HTERT RPE-1 (cell line): ENCODE measurements around the gene TMIGD2.

ENCODE experiments used
- in situ Hi-C: fragments of 300-500 bp; cut with MboI; formaldehyde crosslinking; loops from 4 replicates; pipeline ENCODE4 v1.14.3; 2020; ENCODE audit warnings: low sequenced_read_pairs

TMIGD2 gene

DNA sequence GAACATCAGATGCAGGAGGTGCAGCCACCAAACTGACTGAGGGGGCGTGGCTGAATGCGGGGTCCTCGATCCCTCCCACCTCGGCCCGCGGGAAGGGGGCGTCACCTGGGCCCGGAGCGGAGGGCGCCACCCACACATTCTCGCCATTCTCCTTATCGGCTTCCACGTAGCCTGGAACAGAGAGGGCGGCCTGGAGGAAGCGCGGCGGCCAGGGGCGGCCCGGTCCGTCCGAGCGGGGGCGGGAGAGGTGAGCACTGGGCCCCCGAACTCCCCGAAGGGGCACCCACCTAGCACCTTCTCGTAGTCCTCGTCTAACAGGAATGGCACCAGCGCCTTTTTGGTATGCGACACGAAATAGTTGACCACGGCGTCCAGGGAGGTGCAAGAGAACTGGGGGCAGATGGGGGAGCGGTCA lies 24.7 kb upstream of the TMIGD2 start:
- in situ Hi-C loops: no loop called here

DNA sequence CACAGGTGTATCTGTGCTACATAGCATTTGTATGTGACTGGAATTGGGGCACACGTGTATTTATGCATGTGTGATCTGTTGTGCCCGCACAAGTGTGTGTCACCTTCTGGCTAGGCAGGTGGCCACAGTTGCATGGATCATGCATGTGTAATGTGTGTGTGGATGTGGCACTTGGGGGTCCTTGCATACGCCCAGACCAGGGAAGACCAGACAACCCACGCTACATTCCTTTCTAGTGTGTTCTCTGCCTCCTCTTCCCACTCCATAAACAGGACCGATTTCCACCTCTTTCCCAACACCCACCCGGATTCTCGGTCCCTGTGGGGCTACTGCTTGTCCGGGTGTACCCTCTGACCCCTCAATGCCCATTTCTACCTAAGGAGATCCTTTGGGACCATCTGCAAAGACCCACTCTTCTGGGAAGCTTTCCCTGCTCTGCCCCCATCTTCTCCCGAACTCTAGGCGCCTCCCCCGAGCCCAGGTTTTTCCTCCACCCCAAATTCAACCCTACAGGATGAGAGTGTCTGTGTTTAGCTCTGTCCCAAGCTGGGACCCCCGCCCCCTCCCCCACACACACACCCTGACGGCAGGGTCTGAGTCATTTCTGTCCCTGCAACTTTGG lies 24.1 kb upstream of the TMIGD2 start:
- in situ Hi-C loops: no loop called here

GRCh38 chr19:4324228-4324627 lies 22.0 kb upstream of the TMIGD2 start:
- in situ Hi-C loops: no loop called here

DNA sequence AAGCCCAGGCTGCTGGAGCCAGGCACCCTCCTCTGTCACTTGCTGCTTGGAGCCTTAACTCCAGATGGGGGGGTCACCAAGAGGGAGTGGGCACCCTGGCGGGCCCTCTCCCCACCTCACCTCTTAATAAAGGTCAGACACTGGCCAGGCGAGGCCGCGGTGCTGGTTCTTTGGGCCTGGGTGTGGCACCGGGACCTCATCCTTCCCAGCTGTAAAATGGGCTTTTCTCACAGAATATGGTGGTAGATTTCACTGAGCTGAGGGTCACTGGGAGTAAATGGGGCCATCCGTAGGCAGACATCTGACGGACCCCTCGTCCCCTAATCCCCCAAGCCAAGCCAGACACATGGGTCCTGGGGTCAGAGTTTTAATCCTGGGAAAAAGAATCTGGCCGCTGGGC lies 21.5 kb upstream of the TMIGD2 start:
- in situ Hi-C loops: no loop called here

DNA sequence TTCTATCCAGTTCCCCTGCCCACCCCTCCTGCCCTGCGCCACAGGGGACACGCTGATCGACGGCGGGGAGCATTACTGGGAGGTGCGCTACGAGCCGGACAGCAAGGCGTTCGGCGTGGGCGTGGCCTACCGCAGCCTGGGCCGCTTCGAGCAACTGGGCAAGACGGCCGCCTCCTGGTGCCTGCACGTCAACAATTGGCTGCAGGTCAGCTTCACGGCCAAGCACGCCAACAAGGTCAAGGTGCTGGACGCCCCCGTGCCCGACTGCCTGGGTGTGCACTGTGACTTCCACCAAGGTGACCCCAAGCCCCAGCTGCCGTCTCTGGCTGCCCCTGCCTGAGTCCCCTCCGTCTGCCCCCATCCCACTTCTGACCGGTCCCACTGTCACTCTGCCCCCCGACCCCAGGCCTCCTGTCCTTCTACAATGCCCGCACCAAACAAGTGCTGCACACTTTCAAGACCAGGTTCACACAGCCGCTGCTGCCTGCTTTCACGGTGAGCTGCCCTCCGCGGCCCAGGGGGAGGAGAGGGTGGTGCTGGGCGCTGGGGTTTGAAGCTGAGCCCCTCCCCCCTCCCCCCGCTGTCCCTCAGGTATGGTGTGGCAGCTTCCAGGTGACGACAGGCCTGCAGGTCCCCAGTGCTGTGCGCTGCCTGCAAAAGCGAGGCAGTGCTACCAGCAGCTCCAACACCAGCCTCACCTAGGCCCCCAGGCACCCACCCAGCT lies 20.9 kb upstream of the TMIGD2 start:
- in situ Hi-C loops: no loop called here

GRCh38 chr19:4320419-4320818 lies 18.2 kb upstream of the TMIGD2 start:
- in situ Hi-C loops: no loop called here

DNA sequence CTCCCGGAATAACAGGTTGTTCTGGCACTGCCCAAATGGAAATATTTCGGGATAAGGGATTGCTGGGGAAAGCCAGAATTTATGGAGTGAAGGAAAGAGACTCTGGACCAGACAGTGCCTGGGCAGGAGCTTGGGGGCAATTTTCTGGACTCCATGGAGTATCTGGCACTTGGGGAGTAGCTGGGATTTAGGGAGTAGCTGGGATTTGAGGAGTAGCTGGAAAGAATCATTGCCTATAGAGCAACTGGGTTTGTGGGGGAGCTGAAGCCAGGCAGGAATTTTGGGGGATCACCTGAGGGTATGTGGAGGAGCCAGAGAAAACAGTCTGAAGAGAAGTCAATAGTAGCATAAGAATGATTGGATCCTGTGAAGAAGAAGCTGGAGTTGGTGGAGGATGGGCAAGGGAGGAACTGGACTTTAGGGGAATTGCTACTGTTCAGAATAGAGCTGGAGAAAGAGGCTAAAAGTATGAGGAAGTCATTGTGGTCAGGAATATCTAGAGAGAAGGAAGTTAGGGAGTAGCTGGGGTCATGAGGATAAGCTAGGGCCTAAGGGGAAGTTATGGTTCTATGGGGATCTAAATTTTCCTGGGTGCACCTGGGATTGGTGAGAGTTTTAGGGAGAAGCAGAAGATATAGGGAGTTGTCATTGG lies 17.0 kb upstream of the TMIGD2 start:
- in situ Hi-C loops: no loop called here

DNA sequence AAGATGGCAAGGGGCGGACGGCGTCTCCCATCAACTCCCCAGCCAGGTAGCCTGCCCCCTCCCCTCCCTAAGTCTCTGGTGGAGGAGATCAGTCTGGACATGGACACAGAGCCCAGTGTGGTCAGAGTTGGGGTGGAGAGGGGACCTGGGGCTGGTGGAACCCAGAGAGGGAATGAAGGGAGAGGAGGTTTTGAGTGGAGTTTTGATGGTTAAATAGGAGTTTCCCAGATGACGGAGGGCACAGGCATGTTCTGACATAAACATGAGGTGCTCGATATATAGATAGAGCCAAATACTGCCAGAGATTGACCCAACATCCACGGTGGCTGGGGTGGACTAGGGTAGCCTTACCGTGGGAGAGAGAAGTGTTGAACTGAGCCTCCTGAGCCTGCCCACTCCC lies 16.3 kb upstream of the TMIGD2 start:
- in situ Hi-C loops: no loop called here

GRCh38 chr19:4316956-4317355 lies 14.8 kb upstream of the TMIGD2 start:
- in situ Hi-C loops: no loop called here

DNA sequence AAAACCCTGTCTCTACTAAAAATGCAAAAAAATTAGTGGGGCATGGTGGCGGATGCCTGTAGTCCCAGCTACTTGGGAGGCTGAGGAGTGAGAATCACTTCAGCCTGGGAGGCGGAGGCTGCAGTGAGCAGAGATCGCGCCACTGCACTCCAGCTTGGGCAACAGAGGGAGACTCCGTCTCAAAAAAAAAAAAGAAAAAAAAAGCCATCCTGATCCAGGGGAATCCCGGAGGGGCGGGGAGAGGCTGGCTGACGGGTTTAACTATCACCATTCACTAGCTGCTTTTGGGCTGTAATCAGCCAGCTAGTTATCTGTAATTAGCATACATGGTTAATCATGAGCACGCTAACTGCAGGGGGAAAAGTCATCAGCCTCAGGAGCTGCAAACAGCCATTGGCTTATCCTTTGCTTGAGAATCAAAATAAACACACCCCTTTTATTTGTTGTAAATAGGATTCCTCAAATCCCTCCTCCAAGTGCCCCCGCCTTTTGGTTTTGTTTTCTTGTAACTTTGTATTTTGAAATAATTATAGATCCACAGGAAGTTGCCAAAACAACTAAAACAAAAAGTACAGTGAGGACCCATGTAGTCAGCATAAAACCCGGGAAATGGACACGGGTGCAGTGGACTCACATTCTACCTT lies 11.8 kb upstream of the TMIGD2 start:
- in situ Hi-C loops: no loop called here

GRCh38 chr19:4310247-4311121 lies 8.3 kb upstream of the TMIGD2 start:
- in situ Hi-C loops: no loop called here

- in situ Hi-C loops: no loop called here
Observed at GRCh38 chr19:4305659-4306058, 3.5 kb upstream of the TMIGD2 start.

- in situ Hi-C loops: no loop called here
Observed at GRCh38 chr19:4305257-4305612, 3.0 kb upstream of the TMIGD2 start.

DNA sequence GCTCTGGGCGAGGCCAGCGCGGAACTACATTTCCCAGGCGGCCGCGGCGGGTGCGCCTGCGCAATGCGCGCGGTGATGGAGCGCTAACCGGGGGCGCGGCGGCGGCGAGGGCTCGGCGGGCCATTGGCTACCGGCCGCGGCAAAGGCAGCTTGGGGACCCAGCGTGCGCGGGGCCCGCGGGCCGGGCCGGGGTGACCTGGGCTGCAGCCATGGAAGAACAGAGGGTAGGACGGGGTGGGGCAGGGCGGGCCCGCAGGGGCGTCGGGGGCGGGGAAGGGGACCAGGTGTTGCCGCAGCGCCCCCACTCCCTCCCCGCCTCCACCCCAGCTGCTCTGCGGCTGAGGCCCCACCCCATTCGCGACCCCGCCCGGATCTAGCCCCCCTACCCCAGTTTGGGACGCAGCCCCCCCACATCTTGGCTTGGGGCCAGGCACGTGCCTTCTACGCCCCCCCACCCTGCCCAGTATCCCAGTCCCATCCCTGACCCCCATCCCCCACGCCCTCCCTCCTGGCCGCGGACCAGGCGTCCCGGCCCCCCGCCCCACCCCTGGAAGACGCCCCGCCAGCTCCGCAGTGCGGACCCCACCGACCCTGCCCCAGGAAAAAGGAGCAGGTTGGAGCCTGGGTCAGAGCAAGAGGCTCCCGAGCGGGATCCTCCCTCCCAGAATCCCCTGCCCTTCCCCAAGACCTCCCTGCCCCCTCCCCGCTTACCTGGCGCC lies 2.5 kb upstream of the TMIGD2 start, which contains the start of gene FSD1:
FSD1 (plus strand) TSS at position 61 of the 719 bp plus-strand sequence; CDS start at position 210, 149 bp downstream.
- in situ Hi-C loops: no loop called here

- in situ Hi-C loops: no loop called here
Observed at GRCh38 chr19:4303819-4304537, 1.8 kb upstream of the TMIGD2 start.

- in situ Hi-C loops: no loop called here
Observed at GRCh38 chr19:4301590-4302242, 473 bp downstream of the TMIGD2 start.

DNA sequence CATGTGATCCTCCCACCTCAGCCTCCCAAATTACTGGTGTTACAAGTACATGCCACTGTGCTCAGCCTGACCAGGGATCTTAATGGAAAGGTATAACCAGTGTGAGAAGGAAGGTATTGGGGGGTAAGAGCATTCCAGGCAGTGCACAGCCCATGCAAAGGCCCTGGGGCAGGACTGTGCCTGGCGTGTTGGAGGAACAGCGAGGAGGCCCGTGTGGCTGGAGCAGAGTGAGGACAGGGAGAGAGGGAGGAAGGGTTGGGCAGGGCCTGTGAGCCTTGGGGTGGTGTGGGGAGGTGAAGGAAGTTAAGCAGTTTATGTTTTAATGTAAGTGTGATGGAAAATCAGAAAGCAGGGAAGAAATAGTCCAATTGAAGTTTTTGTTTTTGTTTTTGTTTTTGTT lies 1.6 kb downstream of the TMIGD2 start:
- in situ Hi-C loops: no loop called here

- in situ Hi-C loops: no loop called here
Observed at GRCh38 chr19:4298810-4299550, 3.2 kb downstream of the TMIGD2 start.
